ENCODE measurements around the gene GAL. TPM values are rescaled to one million over a fixed set of nuclear protein-coding genes. Genes with fewer than 3 reads are reported as not detected.

GAL gene
- total RNA-seq, 4 donors from 2014 or later = 2.0 TPM; not detected in 3

- TF ChIP-seq, protein P1, sequence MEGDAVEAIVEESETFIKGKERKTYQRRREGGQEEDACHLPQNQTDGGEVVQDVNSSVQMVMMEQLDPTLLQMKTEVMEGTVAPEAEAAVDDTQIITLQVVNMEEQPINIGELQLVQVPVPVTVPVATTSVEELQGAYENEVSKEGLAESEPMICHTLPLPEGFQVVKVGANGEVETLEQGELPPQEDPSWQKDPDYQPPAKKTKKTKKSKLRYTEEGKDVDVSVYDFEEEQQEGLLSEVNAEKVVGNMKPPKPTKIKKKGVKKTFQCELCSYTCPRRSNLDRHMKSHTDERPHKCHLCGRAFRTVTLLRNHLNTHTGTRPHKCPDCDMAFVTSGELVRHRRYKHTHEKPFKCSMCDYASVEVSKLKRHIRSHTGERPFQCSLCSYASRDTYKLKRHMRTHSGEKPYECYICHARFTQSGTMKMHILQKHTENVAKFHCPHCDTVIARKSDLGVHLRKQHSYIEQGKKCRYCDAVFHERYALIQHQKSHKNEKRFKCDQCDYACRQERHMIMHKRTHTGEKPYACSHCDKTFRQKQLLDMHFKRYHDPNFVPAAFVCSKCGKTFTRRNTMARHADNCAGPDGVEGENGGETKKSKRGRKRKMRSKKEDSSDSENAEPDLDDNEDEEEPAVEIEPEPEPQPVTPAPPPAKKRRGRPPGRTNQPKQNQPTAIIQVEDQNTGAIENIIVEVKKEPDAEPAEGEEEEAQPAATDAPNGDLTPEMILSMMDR (IDR thresholded peaks at IDR 0.05) = no peak
- no peak for DNase-seq (ENCODE audit: low spot score)
- no peak for ATAC-seq (ENCODE audit: low FRiP score)
These were observed 24.1 kb upstream of the GAL start for GRCh38 chr11:68660066-68660810.

DNA sequence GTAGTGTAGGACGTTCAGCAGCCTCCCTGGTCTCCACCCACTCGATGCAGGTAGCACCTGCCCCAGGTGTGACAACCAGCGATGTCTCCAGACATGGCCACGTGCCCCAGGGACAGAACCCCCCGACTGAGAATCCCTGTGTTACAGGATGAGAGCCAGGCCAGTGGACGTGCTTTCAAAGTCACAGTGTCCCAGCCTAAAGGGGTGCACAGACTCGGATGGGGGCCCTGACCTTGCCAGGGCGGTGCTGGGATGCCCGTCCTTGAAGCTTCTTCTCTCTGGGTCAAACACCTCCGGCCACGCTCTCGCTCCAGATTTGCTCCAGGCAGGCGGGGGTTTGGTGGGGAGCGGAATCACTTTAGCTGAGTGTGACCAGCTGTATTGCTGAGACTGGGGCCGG, 23.3 kb upstream of the GAL start:
- TF ChIP-seq, protein P1 (IDR thresholded peaks at IDR 0.05) = no peak
- no peak for ATAC-seq (ENCODE audit: low FRiP score)
- DNase-seq (ENCODE audit: low spot score) = no peak

- DNase-seq (ENCODE audit: low spot score) (no peak), ATAC-seq (ENCODE audit: low FRiP score) (no peak)
- TF ChIP-seq, protein P1 (IDR thresholded peaks at IDR 0.05) = no peak
These were observed 22.4 kb upstream of the GAL start for GRCh38 chr11:68661697-68662603.

GRCh38 chr11:68663482-68664010, 20.8 kb upstream of the GAL start:
- TF ChIP-seq, protein P1 (IDR thresholded peaks at IDR 0.05) = no peak
- ATAC-seq (ENCODE audit: low FRiP score) (no peak), DNase-seq (ENCODE audit: low spot score) (no peak)

- DNase-seq (ENCODE audit: low spot score) (no peak), ATAC-seq (ENCODE audit: low FRiP score) (no peak)
- TF ChIP-seq, protein P1 (IDR thresholded peaks at IDR 0.05) = no peak
These were observed 20.2 kb upstream of the GAL start for GRCh38 chr11:68664141-68664540.

DNA sequence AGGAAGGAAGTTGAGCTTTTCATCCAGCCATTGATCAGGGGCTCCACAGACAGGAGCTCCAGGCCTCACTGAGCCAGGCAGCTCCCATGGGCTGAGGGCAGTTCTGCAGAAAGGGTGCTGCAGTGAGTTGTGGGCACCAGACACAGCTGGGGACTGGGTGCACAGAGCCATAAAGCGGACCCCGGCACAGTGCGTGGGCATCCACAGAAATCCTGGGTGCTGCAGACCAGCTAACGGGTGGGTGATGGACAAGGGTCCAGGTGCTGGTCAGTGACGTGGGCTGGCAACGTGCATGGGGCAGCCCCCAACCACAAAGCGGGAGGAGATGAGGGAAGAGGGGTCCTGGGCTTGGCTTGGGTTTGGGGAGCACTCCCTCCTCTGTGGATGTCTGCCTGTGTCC, 19.4 kb upstream of the GAL start:
- ATAC-seq (ENCODE audit: low FRiP score) (no peak), DNase-seq (ENCODE audit: low spot score) (no peak)
- TF ChIP-seq, protein P1 (IDR thresholded peaks at IDR 0.05) = no peak
